SK-N-SH treated with all-trans-retinoic acid at 6 μM for 48 hours (cell line): ENCODE measurements around the gene RAB8B.

Source experiments
- ARNTL ChIP-seq: fragments of 450-650 bp; formaldehyde crosslinking; IDR thresholded peaks from 2 replicates; pipeline ENCODE4 v1.5.0; 2020; ENCODE audit warnings: low read depth, mild to moderate bottlenecking, moderate library complexity, borderline replicate concordance
- CSDC2 ChIP-seq: fragments of 250-450 bp; sonication (Bioruptor Pico); IDR thresholded peaks from 2 replicates; pipeline ENCODE4 v1.5.0; 2020; ENCODE audit warnings: mild to moderate bottlenecking, moderate library complexity
- ISL1 ChIP-seq: fragments of 250-450 bp; sonication (Bioruptor Pico); IDR thresholded peaks from 2 replicates; pipeline ENCODE4 v2.1.2; 2022; ENCODE audit warnings: mild to moderate bottlenecking, moderate library complexity
- PPARA ChIP-seq: fragments of 250-450 bp; sonication (Bioruptor Pico); IDR thresholded peaks from 2 replicates; pipeline ENCODE4 v1.5.0; 2020; ENCODE audit warnings: mild to moderate bottlenecking, borderline replicate concordance
- TOX ChIP-seq: fragments of 250-450 bp; sonication (Bioruptor Pico); IDR thresholded peaks from 2 replicates; pipeline ENCODE4 v1.8.0; 2021; ENCODE audit warnings: mild to moderate bottlenecking, moderate library complexity, borderline replicate concordance
- TF ChIP-seq, protein P1 (sequence below): fragments of 250-450 bp; sonication (Bioruptor Pico); IDR thresholded peaks from 2 replicates; pipeline ENCODE4 v1.8.0; 2020; ENCODE audit warnings: mild to moderate bottlenecking, moderate library complexity, borderline replicate concordance
- TF ChIP-seq, protein P2 (sequence below): fragments of 250-450 bp; sonication (Bioruptor Pico); IDR thresholded peaks from 2 replicates; pipeline ENCODE4 v1.5.1; 2020; ENCODE audit warnings: low read depth, mild to moderate bottlenecking, moderate library complexity

DNA sequence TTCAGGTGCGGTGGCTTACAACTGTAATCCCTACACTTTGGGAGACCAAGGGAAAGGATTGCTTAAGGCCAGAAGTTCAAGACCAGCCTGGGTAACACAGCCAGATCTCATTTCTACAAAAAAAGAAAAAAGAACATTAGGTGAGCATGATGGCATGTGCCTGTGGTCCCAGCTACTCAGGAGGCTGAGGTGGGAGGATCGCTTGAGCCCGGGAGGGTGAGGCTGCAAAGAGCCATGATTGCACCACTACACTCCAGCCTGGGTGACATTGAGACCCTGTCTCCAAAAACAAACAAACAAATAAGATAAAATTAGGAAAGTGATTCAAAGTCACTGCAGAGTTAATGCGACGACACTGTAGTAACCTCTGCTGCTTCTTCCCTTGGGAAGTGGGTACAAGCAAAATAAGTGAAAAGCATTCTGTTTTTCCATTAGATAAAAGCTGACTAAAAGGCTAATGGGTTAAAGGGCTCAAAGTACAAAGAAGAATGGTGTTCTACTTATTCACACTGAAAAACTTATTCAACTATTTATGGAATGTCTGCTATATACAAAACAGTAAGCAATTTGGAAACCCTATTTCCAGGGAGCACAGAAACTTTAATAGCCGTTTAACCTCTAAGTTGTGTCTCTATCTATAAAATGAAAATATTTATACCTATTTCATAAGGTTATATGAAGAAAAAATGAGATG, 24.1 kb upstream of the RAB8B start:
- TF ChIP-seq, protein P1, sequence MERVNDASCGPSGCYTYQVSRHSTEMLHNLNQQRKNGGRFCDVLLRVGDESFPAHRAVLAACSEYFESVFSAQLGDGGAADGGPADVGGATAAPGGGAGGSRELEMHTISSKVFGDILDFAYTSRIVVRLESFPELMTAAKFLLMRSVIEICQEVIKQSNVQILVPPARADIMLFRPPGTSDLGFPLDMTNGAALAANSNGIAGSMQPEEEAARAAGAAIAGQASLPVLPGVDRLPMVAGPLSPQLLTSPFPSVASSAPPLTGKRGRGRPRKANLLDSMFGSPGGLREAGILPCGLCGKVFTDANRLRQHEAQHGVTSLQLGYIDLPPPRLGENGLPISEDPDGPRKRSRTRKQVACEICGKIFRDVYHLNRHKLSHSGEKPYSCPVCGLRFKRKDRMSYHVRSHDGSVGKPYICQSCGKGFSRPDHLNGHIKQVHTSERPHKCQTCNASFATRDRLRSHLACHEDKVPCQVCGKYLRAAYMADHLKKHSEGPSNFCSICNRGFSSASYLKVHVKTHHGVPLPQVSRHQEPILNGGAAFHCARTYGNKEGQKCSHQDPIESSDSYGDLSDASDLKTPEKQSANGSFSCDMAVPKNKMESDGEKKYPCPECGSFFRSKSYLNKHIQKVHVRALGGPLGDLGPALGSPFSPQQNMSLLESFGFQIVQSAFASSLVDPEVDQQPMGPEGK (CRISPR knock-in tag): no peak
- TF ChIP-seq, protein P2, sequence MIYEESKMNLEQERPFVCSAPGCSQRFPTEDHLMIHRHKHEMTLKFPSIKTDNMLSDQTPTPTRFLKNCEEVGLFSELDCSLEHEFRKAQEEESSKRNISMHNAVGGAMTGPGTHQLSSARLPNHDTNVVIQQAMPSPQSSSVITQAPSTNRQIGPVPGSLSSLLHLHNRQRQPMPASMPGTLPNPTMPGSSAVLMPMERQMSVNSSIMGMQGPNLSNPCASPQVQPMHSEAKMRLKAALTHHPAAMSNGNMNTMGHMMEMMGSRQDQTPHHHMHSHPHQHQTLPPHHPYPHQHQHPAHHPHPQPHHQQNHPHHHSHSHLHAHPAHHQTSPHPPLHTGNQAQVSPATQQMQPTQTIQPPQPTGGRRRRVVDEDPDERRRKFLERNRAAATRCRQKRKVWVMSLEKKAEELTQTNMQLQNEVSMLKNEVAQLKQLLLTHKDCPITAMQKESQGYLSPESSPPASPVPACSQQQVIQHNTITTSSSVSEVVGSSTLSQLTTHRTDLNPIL (CRISPR knock-in tag): no peak
- TF ChIP-seq ARNTL (CRISPR knock-in tag): no peak
- TF ChIP-seq PPARA: no peak
- no peak for TF ChIP-seq ISL1 (CRISPR knock-in tag)
- TF ChIP-seq TOX: no peak
- TF ChIP-seq CSDC2: no peak
